B cell (primary cell): ENCODE results near the gene LYZ. TPM values are rescaled to one million over a fixed set of nuclear protein-coding genes. Genes with fewer than 3 reads are reported as not detected.

Source experiments
- ATAC-seq: fragments of 200-7000 bp; cut with Tn5 transposase; one replicate; pipeline ENCODE4 v1.10.0; 2021; ENCODE audit warnings: low read depth, mild to moderate bottlenecking, moderate number of reproducible peaks, moderate library complexity
- CTCF ChIA-PET: fragments of 350-600 bp; sonication (Branson Sonifier 250); formaldehyde crosslinking; loops from one replicate; lab custom pipeline; 2021; ENCODE audit warnings: antibody characterized with exemption, inconsistent platforms; lab: Charles Lee
- POLR2A ChIA-PET: fragments of 350-600 bp; sonication (Branson Sonifier 250); formaldehyde crosslinking; loops from one replicate; lab custom pipeline; 2021; ENCODE audit warnings: antibody characterized with exemption; lab: Charles Lee
- DNase-seq: peaks from one replicate; pipeline ENCODE4 v3.0.0; 2013
- H2AFZ ChIP-seq: 2 replicates; pipeline ENCODE4 v1.6.1; 2012; ENCODE audit warnings: mild to moderate bottlenecking, low read depth, low read length; ENCODE audit not compliant: insufficient read depth, poor library complexity, severe bottlenecking
- H3K27ac ChIP-seq, 2 donors: 1 replicate in 1 of 2; 2 replicates in 1 of 2; pipeline ENCODE4 v1.5.1; 2012 to 2013; ENCODE audit warnings: low read length in 2 of 2, mild to moderate bottlenecking in 2 of 2, moderate library complexity in 1 of 2
- H3K27me3 ChIP-seq, 4 experiments: fragments of 200-600 bp in 1 of 4; sonication (generic) in 1 of 4; replicated peaks in 1 of 4; 1 replicate in 2 of 4; 2 replicates in 2 of 4; pipeline versions ENCODE4 v1.6.1 to v1.7.0; 2013 to 2016; ENCODE audit warnings: low read length in 3 of 4, mild to moderate bottlenecking in 2 of 4, mixed read lengths in 1 of 4, moderate library complexity in 1 of 4; ENCODE audit not compliant: insufficient read depth in 4 of 4, control insufficient read depth in 3 of 4; ENCODE audit errors: control extremely low read depth in 1 of 4
- H3K36me3 ChIP-seq, 2 experiments: replicated peaks in 1 of 2; 1 replicate in 1 of 2; 2 replicates in 1 of 2; pipeline versions ENCODE4 v1.6.1 to v1.7.1; 2013; ENCODE audit warnings: low read length in 1 of 2; ENCODE audit not compliant: insufficient read depth in 2 of 2, control insufficient read depth in 1 of 2; ENCODE audit errors: control extremely low read depth in 1 of 2, extremely low read depth in 1 of 2
- H3K4me1 ChIP-seq, 2 donors: fragments of 200-600 bp in 1 of 2; sonication (generic) in 1 of 2; 1 replicate in 1 of 2; 2 replicates in 1 of 2; pipeline versions ENCODE4 v1.5.1 to v1.6.1; 2013 to 2017; ENCODE audit warnings: low read length in 2 of 2; ENCODE audit not compliant: control insufficient read depth in 2 of 2, insufficient read depth in 2 of 2
- H3K4me2 ChIP-seq: replicated peaks from 2 replicates; pipeline ENCODE3; 2012; ENCODE audit warnings: mild to moderate bottlenecking, low read depth, low read length; ENCODE audit not compliant: poor library complexity, severe bottlenecking
- H3K4me3 ChIP-seq, 5 experiments: fragments of 200-600 bp in 1 of 5; sonication (generic) in 1 of 5; 1 replicate in 3 of 5; 2 replicates in 2 of 5; pipeline versions ENCODE4 v1.5.1 to v1.7.0; 2011 to 2016; ENCODE audit warnings: low read length in 4 of 5, mild to moderate bottlenecking in 4 of 5, low read depth in 2 of 5, control low read depth in 1 of 5, moderate library complexity in 1 of 5; ENCODE audit not compliant: insufficient read depth in 1 of 5; ENCODE audit errors: control extremely low read depth in 1 of 5, extremely low read depth in 1 of 5
- H3K79me2 ChIP-seq: fragments of 200-600 bp; sonication (generic); one replicate; pipeline ENCODE4 v1.6.0; 2016; ENCODE audit warnings: low read length; ENCODE audit not compliant: control insufficient read depth, insufficient read depth
- H3K9ac ChIP-seq: fragments of 200-600 bp; sonication (generic); 2 replicates; pipeline ENCODE4 v1.6.1; 2017; ENCODE audit warnings: mild to moderate bottlenecking, low read length, moderate library complexity
- H3K9me3 ChIP-seq, 3 donors: one replicate each; pipeline versions ENCODE4 v1.6.1 to v1.7.1; 2013; ENCODE audit warnings: low read length in 2 of 3; ENCODE audit not compliant: control insufficient read depth in 2 of 3, insufficient read depth in 1 of 3; ENCODE audit errors: control extremely low read depth in 1 of 3
- H4K20me1 ChIP-seq: 2 replicates; pipeline ENCODE4 v1.6.0; 2012; ENCODE audit warnings: mild to moderate bottlenecking, low read length; ENCODE audit not compliant: insufficient read depth, control insufficient read depth, poor library complexity, severe bottlenecking
- H3K27ac Mint-ChIP-seq: one replicate; pipeline ENCODE4 v1.8.0; 2021; ENCODE audit warnings: mixed read lengths
- H3K27me3 Mint-ChIP-seq: one replicate; pipeline ENCODE4 v1.8.0; 2021; ENCODE audit warnings: mixed read lengths
- H3K4me1 Mint-ChIP-seq: one replicate; pipeline ENCODE4 v1.8.0; 2021; ENCODE audit warnings: mixed read lengths
- H3K4me3 Mint-ChIP-seq: one replicate; pipeline ENCODE4 v1.8.0; 2021; ENCODE audit warnings: mixed read lengths
- H3K9me3 Mint-ChIP-seq: one replicate; pipeline ENCODE4 v1.8.0; 2022; ENCODE audit warnings: mixed read lengths; ENCODE audit not compliant: insufficient read depth
- CTCF ChIP-seq: fragments of 200-600 bp; IDR thresholded peaks from one replicate; pipeline ENCODE4 v1.8.0; 2022; ENCODE audit warnings: antibody characterized with exemption, mild to moderate bottlenecking
- EZH2 ChIP-seq: IDR thresholded peaks from 2 replicates; pipeline ENCODE4 v1.6.1; 2012; ENCODE audit warnings: borderline replicate concordance, low read depth, mild to moderate bottlenecking, moderate library complexity, low read length; ENCODE audit not compliant: insufficient read depth, poor library complexity, severe bottlenecking
- WGBS: methylation state at CpG from one replicate; pipeline ENCODE4 v1.1.5; 2013; ENCODE audit warnings: missing lambda C conversion rate; ENCODE audit not compliant: insufficient coverage; 5-methylcytosine and 5-hydroxymethylcytosine counted together
- intact Hi-C: fragments of 100-400 bp; cut with micrococcal nuclease; formaldehyde crosslinking; loops from one replicate; pipeline ENCODE4 v1.10.0; 2022
- polyA plus RNA-seq: library from polyadenylated mRNA; depleted of rRNA; stranded (reverse); fragments of >200 nt; gene quantifications from 2 replicates; pipeline ENCODE4 v1.2.3, GENCODE V29; 2012
- total RNA-seq, 2 donors: library from RNA; stranded (reverse); fragments of 120-200 nt in 1 of 2; gene quantifications; 1 replicate in 1 of 2; 2 replicates in 1 of 2; pipeline versions ENCODE4 v1.2.3 to v1.2.4, GENCODE V29; 2013 to 2022

LYZ gene
- total and polyA plus RNA-seq, 2 donors (not counting 1 experiment from before 2014, with no cell fraction given) = 8.5 to 22.7 TPM

GRCh38 chr12:69350002-69350626, 1.9 kb downstream of the LYZ start:
- Mint-ChIP-seq H3K9me3 (no peaks in the 10 kb centered on the region), H3K27ac (no peak overlapping the region), H3K4me1 (peaks cover 6% of the 10 kb centered on the region), H3K4me3 (no peak overlapping the region), H3K27me3 (no peaks in the 10 kb centered on the region)
- CTCF ChIA-PET = interaction anchor here (1.7 to 5.0 kb wide), 2 partner anchors 7 to 59 kb away, joined by 5 to 24 read pairs; no protein-coding TSS in a partner anchor
- ATAC-seq = no peak
- Histone ChIP-seq H2AFZ (no peak overlapping the region), H3K27me3 (no peaks in the 10 kb centered on the region), H3K79me2 (no peaks in the 10 kb centered on the region), H3K9me3 (no peaks in the 10 kb centered on the region), H3K9ac (no peak overlapping the region), H4K20me1 (no peaks in the 10 kb centered on the region), H3K36me3 (no peaks in the 10 kb centered on the region), H3K4me3 (peak overlapping the region in 1 of 5 experiments; percentile 26), H3K27ac (no peak overlapping the region), H3K4me2 (no peak overlapping the region), H3K4me1 (peaks cover 6 to 8% of the 10 kb centered on the region in 2 donors)
- 93% methylated on average over 2 of the region's 2 CpGs for WGBS
- POLR2A ChIA-PET = no interaction called here
- DNase-seq = no peak
- TF ChIP-seq CTCF = no peak
- TF ChIP-seq EZH2 = no peak
- intact Hi-C loops = no loop called here

- no CpG with 5 or more reads among the region's 1 CpG for WGBS
- no peaks in the 10 kb centered on the region for H3K27me3 ChIP-seq
- H3K4me2 ChIP-seq = no peak overlapping the region
- CTCF ChIA-PET = interaction anchor here (5.0 kb wide), 1 partner anchor 7 kb away, joined by 24 read pairs; no protein-coding TSS in a partner anchor
- Mint-ChIP-seq H3K27me3 (no peaks in the 10 kb centered on the region), H3K27ac (no peak overlapping the region), H3K9me3 (no peaks in the 10 kb centered on the region), H3K4me3 (no peak overlapping the region), H3K4me1 (peaks cover 6% of the 10 kb centered on the region)
- H4K20me1 ChIP-seq = no peaks in the 10 kb centered on the region
- no peaks in the 10 kb centered on the region for H3K79me2 ChIP-seq
- peaks cover 6 to 8% of the 10 kb centered on the region in 2 donors for H3K4me1 ChIP-seq
- TF ChIP-seq EZH2 (no peak), CTCF (no peak)
- ATAC-seq (no peak), DNase-seq (no peak)
- H3K27ac ChIP-seq = no peak overlapping the region
- no peak overlapping the region for H2AFZ ChIP-seq
- intact Hi-C loops = no loop called here
- POLR2A ChIA-PET = no interaction called here
- no peaks in the 10 kb centered on the region for H3K9me3 ChIP-seq
- no peak overlapping the region for H3K4me3 ChIP-seq
- H3K9ac ChIP-seq = no peak overlapping the region
- H3K36me3 ChIP-seq = no peaks in the 10 kb centered on the region
Measured at GRCh38 chr12:69350777-69351176, 2.6 kb downstream of the LYZ start.
